Measurements from ENCODE around the gene FRS3.
"Not testable (repeated sequence)": the region's sequence is repeated elsewhere in the genome, so short reads cannot be mapped to it uniquely, and the experiment has no call there.

The FRS3 gene

GRCh38 chr6:41768545-41769308, 11.0 kb downstream of the FRS3 start:
- no peak overlapping the region for H3K4me3 ChIP-seq (ENCODE audit: low read depth, low read length)
- TF ChIP-seq CTCF (IDR thresholded peaks at IDR 0.05; ENCODE audit: borderline replicate concordance, insufficient read depth, low read depth, low read length) = no peak

- no peak for TF ChIP-seq CTCF (IDR thresholded peaks at IDR 0.05; ENCODE audit: borderline replicate concordance, insufficient read depth, low read depth, low read length)
- no peak overlapping the region for H3K4me3 ChIP-seq (ENCODE audit: low read depth, low read length)
Measured at GRCh38 chr6:41767112-41767833, 12.4 kb downstream of the FRS3 start.

DNA sequence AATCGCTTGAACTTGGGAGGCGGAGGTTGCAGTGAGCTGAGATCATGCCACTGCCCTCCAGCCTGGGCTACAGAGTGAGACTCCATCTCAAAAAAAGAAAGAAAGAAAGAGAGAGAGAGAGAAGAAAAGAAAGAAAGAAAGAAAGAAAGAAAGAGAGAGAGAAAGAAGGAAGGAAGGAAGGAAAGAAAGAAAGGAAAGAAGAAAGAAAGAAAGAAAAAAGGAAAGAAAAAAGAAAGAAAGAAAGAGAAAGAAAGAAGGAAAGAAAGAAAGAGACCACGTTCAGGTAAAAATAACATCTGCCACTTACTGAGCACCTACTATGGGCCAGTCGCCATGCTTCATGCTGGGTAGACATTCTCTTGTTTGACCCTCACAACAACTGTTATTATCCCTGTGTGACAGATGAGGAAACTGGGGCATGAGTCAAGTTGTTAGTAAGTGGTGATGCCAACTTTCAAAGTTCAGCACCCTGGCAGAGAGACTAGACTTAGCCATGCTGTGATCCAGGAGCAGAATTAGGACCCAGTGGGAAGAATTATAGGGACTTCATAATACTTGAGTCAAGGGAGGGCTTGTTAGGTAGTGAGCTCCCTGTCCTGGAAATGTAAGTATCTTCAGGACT, 13.5 kb downstream of the FRS3 start:
- not testable (repeated sequence) for H3K4me3 ChIP-seq (ENCODE audit: low read depth, low read length)

GRCh38 chr6:41763470-41763869, 16.2 kb downstream of the FRS3 start:
- no peak overlapping the region for H3K4me3 ChIP-seq (ENCODE audit: low read depth, low read length)
- no peak for TF ChIP-seq CTCF (IDR thresholded peaks at IDR 0.05; ENCODE audit: borderline replicate concordance, insufficient read depth, low read depth, low read length)

- TF ChIP-seq CTCF (IDR thresholded peaks at IDR 0.05; ENCODE audit: borderline replicate concordance, insufficient read depth, low read depth, low read length) = no peak
- no peak overlapping the region for H3K4me3 ChIP-seq (ENCODE audit: low read depth, low read length)
Measured at GRCh38 chr6:41759905-41760579, 19.7 kb downstream of the FRS3 start.

DNA sequence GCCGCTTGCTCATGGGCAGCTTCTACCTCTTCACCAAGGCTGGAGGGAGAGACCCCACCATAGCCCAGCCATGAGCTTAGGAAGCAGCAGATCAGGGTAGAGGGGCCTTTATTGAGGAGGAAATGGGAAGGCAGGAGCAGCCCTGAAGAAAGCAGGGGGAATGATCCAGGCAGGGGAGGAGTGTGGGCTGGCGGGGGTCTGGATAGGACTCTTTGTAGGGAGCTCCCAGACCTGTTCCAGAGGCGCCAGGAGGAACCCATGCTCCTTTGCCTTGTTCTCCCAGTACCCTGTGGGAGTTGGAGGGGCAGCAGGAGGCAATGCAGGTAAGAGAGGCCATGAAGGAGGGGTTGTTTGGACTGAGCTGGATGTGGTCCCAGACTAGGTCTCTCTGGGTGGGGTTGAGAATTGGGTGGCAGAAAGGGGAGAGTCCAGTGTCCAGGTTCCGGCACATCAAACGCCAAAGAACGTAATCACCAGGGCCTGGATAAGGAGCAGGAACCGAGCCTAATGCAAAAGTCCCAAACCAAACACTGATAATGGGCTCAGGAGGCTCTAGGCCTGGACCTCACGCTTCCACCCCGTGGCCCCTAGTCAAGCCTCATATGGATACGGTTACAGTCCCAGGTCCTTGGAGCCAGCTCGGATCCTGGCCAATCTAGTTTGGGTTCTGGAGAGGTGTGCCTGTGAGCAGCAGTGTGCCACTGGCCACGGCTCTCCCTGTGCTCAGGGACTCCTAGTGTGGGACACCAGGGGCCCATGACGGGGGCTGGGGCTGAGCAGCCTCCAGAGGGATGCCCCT, 20.4 kb downstream of the FRS3 start:
- TF ChIP-seq CTCF (IDR thresholded peaks at IDR 0.05; ENCODE audit: borderline replicate concordance, insufficient read depth, low read depth, low read length) = no peak
- H3K4me3 ChIP-seq (ENCODE audit: low read depth, low read length) = no peak overlapping the region

GRCh38 chr6:41758641-41759035, 21.1 kb downstream of the FRS3 start:
- TF ChIP-seq CTCF (IDR thresholded peaks at IDR 0.05; ENCODE audit: borderline replicate concordance, insufficient read depth, low read depth, low read length) = no peak
- no peak overlapping the region for H3K4me3 ChIP-seq (ENCODE audit: low read depth, low read length)
